Nephron progenitor cell (in vitro differentiated cells): Measurements from ENCODE around the gene CRADD.
A peak's percentile ranks its signal among the peaks of the same experiment; 100 is the strongest.

Experiments used
- DNase-seq: peaks from one replicate; pipeline ENCODE4 v3.0.0; 2021
- H3K27ac Mint-ChIP-seq: 2 replicates; pipeline ENCODE4 v1.8.0; 2021; ENCODE audit warnings: mild to moderate bottlenecking, moderate library complexity, mixed read lengths
- H3K27me3 Mint-ChIP-seq: 2 replicates; pipeline ENCODE4 v1.8.0; 2021; ENCODE audit warnings: mild to moderate bottlenecking, low read depth, mixed read lengths; ENCODE audit not compliant: poor library complexity
- H3K36me3 Mint-ChIP-seq: 2 replicates; pipeline ENCODE4 v1.8.0; 2021; ENCODE audit warnings: low read depth, mixed read lengths
- H3K4me1 Mint-ChIP-seq: 2 replicates; pipeline ENCODE4 v1.8.0; 2021; ENCODE audit warnings: mixed read lengths
- H3K4me3 Mint-ChIP-seq: 2 replicates; pipeline ENCODE4 v1.8.0; 2021; ENCODE audit warnings: mild to moderate bottlenecking, moderate library complexity, mixed read lengths
- H3K9me3 Mint-ChIP-seq: 2 replicates; pipeline ENCODE4 v1.8.0; 2021; ENCODE audit warnings: mild to moderate bottlenecking, moderate library complexity, mixed read lengths
- TF ChIP-seq, protein P1 (sequence below): fragments of 200-600 bp; sonication (generic); IDR thresholded peaks from 2 replicates; pipeline ENCODE4 v1.5.0; 2021; ENCODE audit warnings: antibody characterized with exemption

CRADD gene

DNA sequence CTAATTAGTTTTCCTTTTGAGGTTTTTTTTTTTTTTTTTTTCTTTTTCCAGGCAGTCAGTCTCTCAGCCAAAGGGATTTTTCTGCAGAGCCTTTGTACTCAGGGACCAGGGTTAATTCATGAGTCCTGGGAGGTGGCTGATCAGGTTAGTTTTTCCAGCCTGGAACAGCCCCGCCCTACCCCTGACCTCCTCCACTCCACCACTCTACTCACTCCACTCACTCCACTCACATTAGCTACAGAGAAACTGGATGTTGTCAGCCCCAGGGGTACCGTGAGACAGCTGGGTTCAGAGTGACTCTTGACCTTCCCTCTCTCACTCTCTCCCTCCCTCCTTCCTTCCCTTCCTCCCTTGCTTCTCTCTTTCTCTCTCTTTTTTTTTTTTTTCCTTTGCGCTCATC lies 161.0 kb downstream of the CRADD start:
- Mint-ChIP-seq H3K27ac (peak overlapping the region; percentile 18), H3K9me3 (peaks cover 4% of the 10 kb centered on the region), H3K4me1 (peaks cover 73% of the 10 kb centered on the region), H3K36me3 (peaks cover 8% of the 10 kb centered on the region), H3K4me3 (peak overlapping the region; percentile 13), H3K27me3 (peaks cover 4% of the 10 kb centered on the region)
- TF ChIP-seq, protein P1, sequence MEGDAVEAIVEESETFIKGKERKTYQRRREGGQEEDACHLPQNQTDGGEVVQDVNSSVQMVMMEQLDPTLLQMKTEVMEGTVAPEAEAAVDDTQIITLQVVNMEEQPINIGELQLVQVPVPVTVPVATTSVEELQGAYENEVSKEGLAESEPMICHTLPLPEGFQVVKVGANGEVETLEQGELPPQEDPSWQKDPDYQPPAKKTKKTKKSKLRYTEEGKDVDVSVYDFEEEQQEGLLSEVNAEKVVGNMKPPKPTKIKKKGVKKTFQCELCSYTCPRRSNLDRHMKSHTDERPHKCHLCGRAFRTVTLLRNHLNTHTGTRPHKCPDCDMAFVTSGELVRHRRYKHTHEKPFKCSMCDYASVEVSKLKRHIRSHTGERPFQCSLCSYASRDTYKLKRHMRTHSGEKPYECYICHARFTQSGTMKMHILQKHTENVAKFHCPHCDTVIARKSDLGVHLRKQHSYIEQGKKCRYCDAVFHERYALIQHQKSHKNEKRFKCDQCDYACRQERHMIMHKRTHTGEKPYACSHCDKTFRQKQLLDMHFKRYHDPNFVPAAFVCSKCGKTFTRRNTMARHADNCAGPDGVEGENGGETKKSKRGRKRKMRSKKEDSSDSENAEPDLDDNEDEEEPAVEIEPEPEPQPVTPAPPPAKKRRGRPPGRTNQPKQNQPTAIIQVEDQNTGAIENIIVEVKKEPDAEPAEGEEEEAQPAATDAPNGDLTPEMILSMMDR, result no peak
- no peak for DNase-seq

DNA sequence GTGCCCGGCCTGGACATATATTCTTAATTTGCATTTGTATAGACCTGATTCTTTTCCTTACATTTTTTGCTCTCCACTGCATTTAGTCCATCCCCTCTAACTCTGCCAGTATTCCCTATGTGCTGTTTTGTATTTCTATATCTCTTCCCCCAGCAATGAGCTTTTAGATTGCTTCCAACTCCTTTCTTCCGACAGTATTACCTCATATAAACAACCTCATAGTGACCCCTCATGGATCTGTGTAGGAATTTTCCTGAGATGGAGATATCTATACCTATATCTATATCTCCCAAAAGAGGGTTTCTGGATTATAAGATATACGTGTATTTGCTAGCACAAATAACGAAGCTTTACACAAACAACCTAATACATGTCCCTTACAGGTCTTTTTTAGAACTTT lies 161.9 kb downstream of the CRADD start:
- Mint-ChIP-seq H3K27me3 (peaks cover 3% of the 10 kb centered on the region), H3K27ac (peak overlapping the region; percentile 15), H3K4me3 (no peak overlapping the region), H3K9me3 (peaks cover 4% of the 10 kb centered on the region), H3K4me1 (peaks cover 67% of the 10 kb centered on the region), H3K36me3 (peaks cover 8% of the 10 kb centered on the region)
- TF ChIP-seq, protein P1, result no peak
- DNase-seq, result no peak

DNA sequence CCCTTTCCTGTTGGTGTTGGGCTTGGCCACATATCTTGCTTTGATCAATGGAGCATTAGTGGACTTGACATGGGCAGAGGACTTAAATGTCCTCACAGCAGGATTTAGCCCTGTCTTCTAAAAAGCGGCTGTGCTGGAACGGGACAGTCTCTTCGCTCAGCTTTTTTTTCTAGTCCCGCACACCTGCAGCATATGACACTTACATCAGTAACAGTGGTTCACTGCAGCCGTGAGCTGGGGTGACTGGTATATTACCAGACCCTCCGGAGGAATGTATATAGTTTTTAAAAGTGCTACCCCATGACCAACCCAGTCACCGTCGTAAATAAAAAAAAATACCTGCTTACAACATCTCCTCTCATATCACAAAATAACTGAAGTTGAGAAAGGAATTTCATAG lies 164.5 kb downstream of the CRADD start:
- Mint-ChIP-seq H3K4me1 (peaks cover 58% of the 10 kb centered on the region), H3K27ac (peak overlapping the region; percentile 83), H3K4me3 (peak overlapping the region; percentile 41), H3K9me3 (peaks cover 5% of the 10 kb centered on the region), H3K27me3 (no peaks in the 10 kb centered on the region), H3K36me3 (peaks cover 6% of the 10 kb centered on the region)
- TF ChIP-seq, protein P1, result no peak
- peak; percentile 10 for DNase-seq

- Mint-ChIP-seq H3K27me3 (no peaks in the 10 kb centered on the region), H3K4me1 (peaks cover 38% of the 10 kb centered on the region), H3K27ac (no peak overlapping the region), H3K4me3 (no peak overlapping the region), H3K9me3 (peaks cover 12% of the 10 kb centered on the region), H3K36me3 (peaks cover 11% of the 10 kb centered on the region)
- TF ChIP-seq, protein P1, result no peak
- DNase-seq, result no peak
Observed at GRCh38 chr12:93844164-93844784, 167.1 kb downstream of the CRADD start.

GRCh38 chr12:93846936-93847516 lies 169.9 kb downstream of the CRADD start:
- H3K36me3 Mint-ChIP-seq, result peaks cover 17% of the 10 kb centered on the region
- peaks cover 35% of the 10 kb centered on the region for H3K4me1 Mint-ChIP-seq

More at GRCh38 chr12:93846936-93847516, 169.9 kb downstream of the CRADD start:
- Mint-ChIP-seq H3K9me3 (peaks cover 12% of the 10 kb centered on the region), H3K27me3 (no peaks in the 10 kb centered on the region), H3K4me3 (no peak overlapping the region), H3K27ac (no peak overlapping the region)
- TF ChIP-seq, protein P1, result no peak
- no peak for DNase-seq
